DMS 273 treated with DMSO at 0.1 percent for 48 hours (cell line): ENCODE data around the gene GPR42.

Experiments used
- DNase-seq: peaks from one replicate; lab custom pipeline; 2025; lab: John Stamatoyannopoulos, UW

The GPR42 gene

GRCh38 chr19:35370722-35371121, at the start of gene GPR42:
Gene GPR42 (plus strand): TSS chr19:35371068. CDS start chr19:35371360, 292 bp downstream.
- no peak for DNase-seq

- no peak for DNase-seq
These were observed 49.6 kb upstream of the GPR42 start for GRCh38 chr19:35321291-35321690.

- DNase-seq = no peak
These were observed 48.9 kb upstream of the GPR42 start for GRCh38 chr19:35322014-35322413.

GRCh38 chr19:35327642-35328041, 43.2 kb upstream of the GPR42 start:
- no peak for DNase-seq

GRCh38 chr19:35328851-35329285, 42.0 kb upstream of the GPR42 start, which contains the start of gene CD22:
Gene CD22 (plus strand): TSS chr19:35329187. CDS start chr19:35332041, 2,854 bp downstream.
- no peak for DNase-seq

- no peak for DNase-seq
These were observed 41.5 kb upstream of the GPR42 start for GRCh38 chr19:35329323-35329722.

GRCh38 chr19:35330475-35330874, 40.4 kb upstream of the GPR42 start:
- no peak for DNase-seq

- DNase-seq = no peak
These were observed 39.2 kb upstream of the GPR42 start for GRCh38 chr19:35331551-35332214.

GRCh38 chr19:35332817-35333216, 38.1 kb upstream of the GPR42 start:
- DNase-seq = no peak

- DNase-seq = no peak
These were observed 36.6 kb upstream of the GPR42 start for GRCh38 chr19:35334144-35334753.

- no peak for DNase-seq
These were observed 34.5 kb upstream of the GPR42 start for GRCh38 chr19:35336166-35336955.

GRCh38 chr19:35337097-35337983, 33.5 kb upstream of the GPR42 start:
- no peak for DNase-seq

- DNase-seq = no peak
These were observed 32.9 kb upstream of the GPR42 start for GRCh38 chr19:35337984-35338296.

GRCh38 chr19:35340431-35340830, 30.4 kb upstream of the GPR42 start:
- DNase-seq = no peak

GRCh38 chr19:35341006-35341405, 29.9 kb upstream of the GPR42 start:
- DNase-seq = no peak

GRCh38 chr19:35341565-35342225, 29.2 kb upstream of the GPR42 start:
- no peak for DNase-seq

- DNase-seq = no peak
These were observed 28.4 kb upstream of the GPR42 start for GRCh38 chr19:35342430-35342829.

GRCh38 chr19:35344511-35345031, 26.3 kb upstream of the GPR42 start:
- no peak for DNase-seq

- DNase-seq = no peak
These were observed 25.2 kb upstream of the GPR42 start for GRCh38 chr19:35345671-35346111.

GRCh38 chr19:35346193-35347052, 24.4 kb upstream of the GPR42 start:
- no peak for DNase-seq
